Thyroid gland (tissue), 4 donors: ENCODE measurements around the gene PREX1. TPM values are rescaled to one million over a fixed set of nuclear protein-coding genes. Genes with fewer than 3 reads are reported as not detected.

Experiments used
- DNase-seq, 2 donors: peaks; one replicate each; pipeline ENCODE4 v3.0.0-alpha.2; 2019
- H3K27ac ChIP-seq, 3 donors: fragments of 200-600 bp; sonication (generic); 1 replicate in 2 of 3; 2 replicates in 1 of 3; pipeline ENCODE4 v1.5.1; 2016 to 2019; ENCODE audit warnings: mild to moderate bottlenecking in 1 of 3, moderate library complexity in 1 of 3
- H3K27me3 ChIP-seq: fragments of 200-600 bp; sonication (generic); one replicate; pipeline ENCODE4 v1.5.1; 2019
- H3K36me3 ChIP-seq, 2 donors: fragments of 200-600 bp; sonication (generic); one replicate each; pipeline ENCODE4 v1.5.1; 2016 to 2019
- H3K4me1 ChIP-seq, 2 donors: fragments of 200-600 bp; sonication (generic); one replicate each; pipeline ENCODE4 v1.5.1; 2017 to 2019
- H3K4me3 ChIP-seq, 3 donors: fragments of 200-600 bp; sonication (generic); replicated peaks in 1 of 3; 1 replicate in 2 of 3; 2 replicates in 1 of 3; pipeline ENCODE4 v1.5.1; 2016; ENCODE audit warnings: mild to moderate bottlenecking in 1 of 3
- H3K9me3 ChIP-seq: fragments of 200-600 bp; sonication (generic); one replicate; pipeline ENCODE4 v1.5.1; 2017
- CTCF ChIP-seq, 6 experiments: fragments of 200-600 bp in 3 of 6; fragments of 450-650 bp in 3 of 6; sonication (generic) in 3 of 6; IDR thresholded peaks; one replicate each; pipeline ENCODE4 v1.5.1; 2016 to 2019; ENCODE audit warnings: antibody characterized with exemption in 6 of 6, mild to moderate bottlenecking in 2 of 6, inconsistent platforms in 1 of 6, moderate library complexity in 1 of 6
- POLR2A ChIP-seq, 2 donors: fragments of 450-650 bp; IDR thresholded peaks; one replicate each; pipeline ENCODE4 v1.6.1; 2017; ENCODE audit warnings: antibody characterized with exemption in 2 of 2, mild to moderate bottlenecking in 2 of 2, moderate library complexity in 1 of 2
- WGBS, 2 donors: methylation state at CpG; one replicate each; pipeline ENCODE4 v1.1.5; 2017; 5-methylcytosine and 5-hydroxymethylcytosine counted together
- intact Hi-C: fragments of 100-400 bp; cut with DNase I; formaldehyde crosslinking; loops from one replicate; pipeline ENCODE4 v1.15.1; 2023
- total RNA-seq, 4 donors: library from RNA; depleted of rRNA; stranded (reverse); fragments of >200 nt; gene quantifications; one replicate each; pipeline ENCODE4 v1.2.3, GENCODE V29; 2016

PREX1 gene
- total RNA-seq, 4 donors from 2014 or later: 10.2 to 42.7 (median 18.7) TPM

- TF ChIP-seq POLR2A (IDR thresholded peaks at IDR 0.05) (no peak), CTCF (IDR thresholded peaks at IDR 0.05) (no peak)
- Histone ChIP-seq H3K27ac (peak overlapping the region in 2 of 3 donors; percentile 10 to 36), H3K4me3 (no peak overlapping the region), H3K36me3 (no peaks in the 10 kb centered on the region), H3K27me3 (no peaks in the 10 kb centered on the region), H3K4me1 (peaks cover 0 to 25% of the 10 kb centered on the region in 2 donors), H3K9me3 (no peaks in the 10 kb centered on the region)
- DNase-seq: peak in 1 of 2 donors; percentile 13
- intact Hi-C loops: no loop called here
- WGBS, 2 donors: 66 to 69% methylated on average over 14 of the region's 14 CpGs
Measured at GRCh38 chr20:48722002-48722731, 105.6 kb downstream of the PREX1 start.

- Histone ChIP-seq H3K27ac (no peak overlapping the region), H3K27me3 (no peaks in the 10 kb centered on the region), H3K4me1 (peaks cover 0 to 25% of the 10 kb centered on the region in 2 donors), H3K4me3 (no peak overlapping the region), H3K9me3 (no peaks in the 10 kb centered on the region), H3K36me3 (no peaks in the 10 kb centered on the region)
- intact Hi-C loops: no loop called here
- TF ChIP-seq POLR2A (IDR thresholded peaks at IDR 0.05): no peak
- TF ChIP-seq CTCF (IDR thresholded peaks at IDR 0.05): no peak
- WGBS, 2 donors: 84 to 87% methylated on average over 9 of the region's 9 CpGs
- no peak for DNase-seq
Measured at GRCh38 chr20:48721324-48722001, 106.3 kb downstream of the PREX1 start.

- H3K9me3 ChIP-seq: no peaks in the 10 kb centered on the region
- 94 to 97% methylated on average over 9 to 13 of the region's 13 CpGs for WGBS, 2 donors
- DNase-seq: no peak
- intact Hi-C loops: no loop called here
- no peak overlapping the region for H3K27ac ChIP-seq
- no peak overlapping the region for H3K4me3 ChIP-seq
- no peaks in the 10 kb centered on the region for H3K36me3 ChIP-seq
- no peak for TF ChIP-seq POLR2A (IDR thresholded peaks at IDR 0.05)
- TF ChIP-seq CTCF (IDR thresholded peaks at IDR 0.05): no peak
- no peaks in the 10 kb centered on the region for H3K27me3 ChIP-seq
- H3K4me1 ChIP-seq: peaks cover 0 to 25% of the 10 kb centered on the region in 2 donors
Measured at GRCh38 chr20:48720256-48720985, 107.4 kb downstream of the PREX1 start.

GRCh38 chr20:48719598-48720255 is 108.1 kb downstream of the PREX1 start:
- Histone ChIP-seq H3K4me1 (peaks cover 0 to 25% of the 10 kb centered on the region in 2 donors), H3K27ac (no peak overlapping the region), H3K27me3 (no peaks in the 10 kb centered on the region), H3K36me3 (no peaks in the 10 kb centered on the region), H3K9me3 (no peaks in the 10 kb centered on the region), H3K4me3 (no peak overlapping the region)
- WGBS, 2 donors: 82 to 98% methylated on average over 4 of the region's 4 CpGs
- intact Hi-C loops: no loop called here
- no peak for TF ChIP-seq POLR2A (IDR thresholded peaks at IDR 0.05)
- no peak for TF ChIP-seq CTCF (IDR thresholded peaks at IDR 0.05)
- DNase-seq: no peak
